ENCODE data around the gene TEX22. TPM values are rescaled to one million over a fixed set of nuclear protein-coding genes. Genes with fewer than 3 reads are reported as not detected.

Gene TEX22
- total RNA-seq, 1 experiment from 2014 or later: 0.87 TPM

DNA sequence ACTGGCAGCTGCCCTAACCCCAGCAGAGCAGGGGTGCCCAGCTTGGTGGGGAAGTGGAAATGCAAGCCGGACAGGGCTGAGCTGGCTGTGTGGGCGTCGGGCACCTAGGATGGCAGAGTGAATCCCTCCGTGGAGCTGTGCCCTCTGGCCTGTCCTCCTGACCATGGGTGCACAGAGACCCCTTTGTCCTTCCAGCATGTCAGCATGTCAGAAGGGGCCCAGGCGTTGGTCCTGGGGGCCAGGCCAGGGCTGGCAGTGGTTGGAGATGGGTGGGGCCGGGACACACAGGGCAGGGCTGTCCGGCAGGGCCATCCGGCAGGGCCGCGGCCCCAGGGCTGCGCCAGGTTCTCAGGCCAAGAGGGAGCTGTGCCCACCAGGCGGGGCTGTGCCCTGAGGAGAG lies 8.8 kb upstream of the TEX22 start (continued):
- TF ChIP-seq, protein P1, sequence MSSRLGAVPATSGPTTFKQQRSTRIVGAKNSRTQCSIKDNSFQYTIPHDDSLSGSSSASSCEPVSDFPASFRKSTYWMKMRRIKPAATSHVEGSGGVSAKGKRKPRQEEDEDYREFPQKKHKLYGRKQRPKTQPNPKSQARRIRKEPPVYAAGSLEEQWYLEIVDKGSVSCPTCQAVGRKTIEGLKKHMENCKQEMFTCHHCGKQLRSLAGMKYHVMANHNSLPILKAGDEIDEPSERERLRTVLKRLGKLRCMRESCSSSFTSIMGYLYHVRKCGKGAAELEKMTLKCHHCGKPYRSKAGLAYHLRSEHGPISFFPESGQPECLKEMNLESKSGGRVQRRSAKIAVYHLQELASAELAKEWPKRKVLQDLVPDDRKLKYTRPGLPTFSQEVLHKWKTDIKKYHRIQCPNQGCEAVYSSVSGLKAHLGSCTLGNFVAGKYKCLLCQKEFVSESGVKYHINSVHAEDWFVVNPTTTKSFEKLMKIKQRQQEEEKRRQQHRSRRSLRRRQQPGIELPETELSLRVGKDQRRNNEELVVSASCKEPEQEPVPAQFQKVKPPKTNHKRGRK (CRISPR knock-in tag; IDR thresholded peaks at IDR 0.05; ENCODE audit: borderline replicate concordance): no peak
- TF ChIP-seq ZNF232 (CRISPR knock-in tag; IDR thresholded peaks at IDR 0.05): no peak

DNA sequence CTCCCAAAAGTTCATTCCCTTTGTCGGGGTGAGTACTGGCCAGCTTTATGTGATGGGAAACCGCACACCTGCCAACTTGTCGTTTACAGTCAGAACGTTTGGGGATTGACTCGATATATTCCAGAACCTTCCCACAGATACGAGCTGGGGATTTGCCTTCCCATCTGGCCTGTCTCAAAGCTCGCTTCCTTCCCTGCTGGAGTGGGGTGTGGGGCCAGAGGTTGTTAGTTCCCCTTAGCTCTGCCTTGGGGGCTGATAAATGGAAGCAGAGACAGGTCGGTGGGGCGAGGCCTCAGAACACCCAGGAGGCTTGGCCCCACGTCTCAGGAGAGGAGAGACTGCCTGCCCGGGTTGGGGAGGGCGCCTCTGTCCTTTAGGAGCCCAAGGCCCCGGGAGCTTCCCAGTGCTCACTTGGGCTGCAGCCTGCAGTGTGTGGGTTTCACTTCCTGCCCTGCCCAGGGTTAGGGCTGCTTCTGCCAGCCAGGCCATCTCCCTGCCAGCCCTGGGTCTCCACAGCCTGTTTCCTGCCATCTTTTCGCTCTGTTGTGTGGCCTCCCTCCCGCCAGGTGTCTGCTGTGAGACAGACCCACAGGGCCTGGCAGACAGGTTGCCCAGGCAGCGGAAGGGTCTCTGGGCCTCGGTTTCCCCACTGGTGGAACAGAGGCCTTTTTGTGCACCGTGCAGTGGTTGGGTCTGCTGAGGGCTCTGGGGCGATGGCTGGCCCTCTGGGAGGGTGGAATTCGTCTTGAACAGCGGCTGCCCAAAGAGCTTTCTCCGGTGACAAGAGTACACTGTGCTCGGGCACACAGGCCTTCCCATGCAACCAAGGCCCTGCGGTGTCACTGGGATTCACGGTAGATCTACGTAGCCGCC lies 8.1 kb upstream of the TEX22 start:
- Mint-ChIP-seq H3K9me3 (no peaks in the 10 kb centered on the region), H3K27ac (no peak overlapping the region), H3K4me3 (no peak overlapping the region), H3K27me3 (ENCODE audit: low read depth) (no peaks in the 10 kb centered on the region), H3K36me3 (peaks cover 3% of the 10 kb centered on the region; the same call in 1 of the 2 replicates), H3K4me1 (no peaks in the 10 kb centered on the region)
- DNase-seq (ENCODE audit: low spot score): no peak
- ATAC-seq: no peak
- TF ChIP-seq, protein P2, sequence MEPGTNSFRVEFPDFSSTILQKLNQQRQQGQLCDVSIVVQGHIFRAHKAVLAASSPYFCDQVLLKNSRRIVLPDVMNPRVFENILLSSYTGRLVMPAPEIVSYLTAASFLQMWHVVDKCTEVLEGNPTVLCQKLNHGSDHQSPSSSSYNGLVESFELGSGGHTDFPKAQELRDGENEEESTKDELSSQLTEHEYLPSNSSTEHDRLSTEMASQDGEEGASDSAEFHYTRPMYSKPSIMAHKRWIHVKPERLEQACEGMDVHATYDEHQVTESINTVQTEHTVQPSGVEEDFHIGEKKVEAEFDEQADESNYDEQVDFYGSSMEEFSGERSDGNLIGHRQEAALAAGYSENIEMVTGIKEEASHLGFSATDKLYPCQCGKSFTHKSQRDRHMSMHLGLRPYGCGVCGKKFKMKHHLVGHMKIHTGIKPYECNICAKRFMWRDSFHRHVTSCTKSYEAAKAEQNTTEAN (CRISPR knock-in tag; IDR thresholded peaks at IDR 0.05): no peak
- TF ChIP-seq NFE2L1 (CRISPR knock-in tag; IDR thresholded peaks at IDR 0.05): no peak
- no peak for TF ChIP-seq FOXJ3 (CRISPR knock-in tag; IDR thresholded peaks at IDR 0.05; ENCODE audit: borderline replicate concordance)
- no peak for TF ChIP-seq PRRX2 (CRISPR knock-in tag; IDR thresholded peaks at IDR 0.05)
- no peak for TF ChIP-seq ZNF317 (CRISPR knock-in tag; IDR thresholded peaks at IDR 0.05; ENCODE audit: borderline replicate concordance, low read depth)
- TF ChIP-seq, protein P3, sequence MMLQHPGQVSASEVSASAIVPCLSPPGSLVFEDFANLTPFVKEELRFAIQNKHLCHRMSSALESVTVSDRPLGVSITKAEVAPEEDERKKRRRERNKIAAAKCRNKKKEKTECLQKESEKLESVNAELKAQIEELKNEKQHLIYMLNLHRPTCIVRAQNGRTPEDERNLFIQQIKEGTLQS (CRISPR knock-in tag; conservative IDR thresholded peaks at IDR 0.05): no peak
- TF ChIP-seq, protein P4, sequence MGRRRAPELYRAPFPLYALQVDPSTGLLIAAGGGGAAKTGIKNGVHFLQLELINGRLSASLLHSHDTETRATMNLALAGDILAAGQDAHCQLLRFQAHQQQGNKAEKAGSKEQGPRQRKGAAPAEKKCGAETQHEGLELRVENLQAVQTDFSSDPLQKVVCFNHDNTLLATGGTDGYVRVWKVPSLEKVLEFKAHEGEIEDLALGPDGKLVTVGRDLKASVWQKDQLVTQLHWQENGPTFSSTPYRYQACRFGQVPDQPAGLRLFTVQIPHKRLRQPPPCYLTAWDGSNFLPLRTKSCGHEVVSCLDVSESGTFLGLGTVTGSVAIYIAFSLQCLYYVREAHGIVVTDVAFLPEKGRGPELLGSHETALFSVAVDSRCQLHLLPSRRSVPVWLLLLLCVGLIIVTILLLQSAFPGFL (CRISPR knock-in tag; IDR thresholded peaks at IDR 0.05; ENCODE audit: borderline replicate concordance): no peak
- TF ChIP-seq, protein P5, sequence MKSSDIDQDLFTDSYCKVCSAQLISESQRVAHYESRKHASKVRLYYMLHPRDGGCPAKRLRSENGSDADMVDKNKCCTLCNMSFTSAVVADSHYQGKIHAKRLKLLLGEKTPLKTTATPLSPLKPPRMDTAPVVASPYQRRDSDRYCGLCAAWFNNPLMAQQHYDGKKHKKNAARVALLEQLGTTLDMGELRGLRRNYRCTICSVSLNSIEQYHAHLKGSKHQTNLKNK (CRISPR knock-in tag; IDR thresholded peaks at IDR 0.05): no peak
- TF ChIP-seq ZNF121 (CRISPR knock-in tag; IDR thresholded peaks at IDR 0.05): no peak
- no peak for TF ChIP-seq RORB (CRISPR knock-in tag; IDR thresholded peaks at IDR 0.05)
- TF ChIP-seq, protein P6, sequence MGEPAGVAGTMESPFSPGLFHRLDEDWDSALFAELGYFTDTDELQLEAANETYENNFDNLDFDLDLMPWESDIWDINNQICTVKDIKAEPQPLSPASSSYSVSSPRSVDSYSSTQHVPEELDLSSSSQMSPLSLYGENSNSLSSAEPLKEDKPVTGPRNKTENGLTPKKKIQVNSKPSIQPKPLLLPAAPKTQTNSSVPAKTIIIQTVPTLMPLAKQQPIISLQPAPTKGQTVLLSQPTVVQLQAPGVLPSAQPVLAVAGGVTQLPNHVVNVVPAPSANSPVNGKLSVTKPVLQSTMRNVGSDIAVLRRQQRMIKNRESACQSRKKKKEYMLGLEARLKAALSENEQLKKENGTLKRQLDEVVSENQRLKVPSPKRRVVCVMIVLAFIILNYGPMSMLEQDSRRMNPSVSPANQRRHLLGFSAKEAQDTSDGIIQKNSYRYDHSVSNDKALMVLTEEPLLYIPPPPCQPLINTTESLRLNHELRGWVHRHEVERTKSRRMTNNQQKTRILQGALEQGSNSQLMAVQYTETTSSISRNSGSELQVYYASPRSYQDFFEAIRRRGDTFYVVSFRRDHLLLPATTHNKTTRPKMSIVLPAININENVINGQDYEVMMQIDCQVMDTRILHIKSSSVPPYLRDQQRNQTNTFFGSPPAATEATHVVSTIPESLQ (CRISPR knock-in tag; IDR thresholded peaks at IDR 0.05): no peak
- TF ChIP-seq, protein P7, sequence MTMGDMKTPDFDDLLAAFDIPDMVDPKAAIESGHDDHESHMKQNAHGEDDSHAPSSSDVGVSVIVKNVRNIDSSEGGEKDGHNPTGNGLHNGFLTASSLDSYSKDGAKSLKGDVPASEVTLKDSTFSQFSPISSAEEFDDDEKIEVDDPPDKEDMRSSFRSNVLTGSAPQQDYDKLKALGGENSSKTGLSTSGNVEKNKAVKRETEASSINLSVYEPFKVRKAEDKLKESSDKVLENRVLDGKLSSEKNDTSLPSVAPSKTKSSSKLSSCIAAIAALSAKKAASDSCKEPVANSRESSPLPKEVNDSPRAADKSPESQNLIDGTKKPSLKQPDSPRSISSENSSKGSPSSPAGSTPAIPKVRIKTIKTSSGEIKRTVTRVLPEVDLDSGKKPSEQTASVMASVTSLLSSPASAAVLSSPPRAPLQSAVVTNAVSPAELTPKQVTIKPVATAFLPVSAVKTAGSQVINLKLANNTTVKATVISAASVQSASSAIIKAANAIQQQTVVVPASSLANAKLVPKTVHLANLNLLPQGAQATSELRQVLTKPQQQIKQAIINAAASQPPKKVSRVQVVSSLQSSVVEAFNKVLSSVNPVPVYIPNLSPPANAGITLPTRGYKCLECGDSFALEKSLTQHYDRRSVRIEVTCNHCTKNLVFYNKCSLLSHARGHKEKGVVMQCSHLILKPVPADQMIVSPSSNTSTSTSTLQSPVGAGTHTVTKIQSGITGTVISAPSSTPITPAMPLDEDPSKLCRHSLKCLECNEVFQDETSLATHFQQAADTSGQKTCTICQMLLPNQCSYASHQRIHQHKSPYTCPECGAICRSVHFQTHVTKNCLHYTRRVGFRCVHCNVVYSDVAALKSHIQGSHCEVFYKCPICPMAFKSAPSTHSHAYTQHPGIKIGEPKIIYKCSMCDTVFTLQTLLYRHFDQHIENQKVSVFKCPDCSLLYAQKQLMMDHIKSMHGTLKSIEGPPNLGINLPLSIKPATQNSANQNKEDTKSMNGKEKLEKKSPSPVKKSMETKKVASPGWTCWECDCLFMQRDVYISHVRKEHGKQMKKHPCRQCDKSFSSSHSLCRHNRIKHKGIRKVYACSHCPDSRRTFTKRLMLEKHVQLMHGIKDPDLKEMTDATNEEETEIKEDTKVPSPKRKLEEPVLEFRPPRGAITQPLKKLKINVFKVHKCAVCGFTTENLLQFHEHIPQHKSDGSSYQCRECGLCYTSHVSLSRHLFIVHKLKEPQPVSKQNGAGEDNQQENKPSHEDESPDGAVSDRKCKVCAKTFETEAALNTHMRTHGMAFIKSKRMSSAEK (CRISPR knock-in tag; IDR thresholded peaks at IDR 0.05; ENCODE audit: borderline replicate concordance): no peak
- no peak for TF ChIP-seq NFYB (CRISPR knock-in tag; conservative IDR thresholded peaks at IDR 0.05; ENCODE audit: low read depth)
- TF ChIP-seq NR2C2 (CRISPR knock-in tag; IDR thresholded peaks at IDR 0.05): no peak
- ChIA-PET CTCF (interaction anchor here (0.8 to 3.2 kb wide), 7 partner anchors 13 to 189 kb away, joined by 3 to 18 read pairs (median 4); no protein-coding TSS in a partner anchor), POLR2A (no interaction called here)

Data from WTC11 (cell line).